Astrocyte of the spinal cord (primary cell): ENCODE results near the gene NXN.
"Not testable (repeated sequence)": the region's sequence is repeated elsewhere in the genome, so short reads cannot be mapped to it uniquely, and the experiment has no call there.

ENCODE experiments used
- DNase-seq: peaks from one replicate; pipeline ENCODE4 v3.0.0; 2011; ENCODE audit warnings: low read depth, low spot score
- H3K4me3 ChIP-seq: 2 replicates; pipeline ENCODE4 v1.5.1; 2011; ENCODE audit warnings: low read depth, mild to moderate bottlenecking, low read length, moderate library complexity
- in situ Hi-C: cut with HindIII; loops from 2 replicates; pipeline ENCODE4 v1.10.0; 2017; ENCODE audit warnings: low sequenced_read_pairs
- TF ChIP-seq, protein P1 (sequence below): IDR thresholded peaks from 2 replicates; pipeline ENCODE4 v1.5.1; 2012; ENCODE audit warnings: low read depth, mild to moderate bottlenecking, low read length, inconsistent platforms

The NXN gene

GRCh38 chr17:1002412-1002753 is 22.8 kb upstream of the NXN start:
- TF ChIP-seq, protein P1, sequence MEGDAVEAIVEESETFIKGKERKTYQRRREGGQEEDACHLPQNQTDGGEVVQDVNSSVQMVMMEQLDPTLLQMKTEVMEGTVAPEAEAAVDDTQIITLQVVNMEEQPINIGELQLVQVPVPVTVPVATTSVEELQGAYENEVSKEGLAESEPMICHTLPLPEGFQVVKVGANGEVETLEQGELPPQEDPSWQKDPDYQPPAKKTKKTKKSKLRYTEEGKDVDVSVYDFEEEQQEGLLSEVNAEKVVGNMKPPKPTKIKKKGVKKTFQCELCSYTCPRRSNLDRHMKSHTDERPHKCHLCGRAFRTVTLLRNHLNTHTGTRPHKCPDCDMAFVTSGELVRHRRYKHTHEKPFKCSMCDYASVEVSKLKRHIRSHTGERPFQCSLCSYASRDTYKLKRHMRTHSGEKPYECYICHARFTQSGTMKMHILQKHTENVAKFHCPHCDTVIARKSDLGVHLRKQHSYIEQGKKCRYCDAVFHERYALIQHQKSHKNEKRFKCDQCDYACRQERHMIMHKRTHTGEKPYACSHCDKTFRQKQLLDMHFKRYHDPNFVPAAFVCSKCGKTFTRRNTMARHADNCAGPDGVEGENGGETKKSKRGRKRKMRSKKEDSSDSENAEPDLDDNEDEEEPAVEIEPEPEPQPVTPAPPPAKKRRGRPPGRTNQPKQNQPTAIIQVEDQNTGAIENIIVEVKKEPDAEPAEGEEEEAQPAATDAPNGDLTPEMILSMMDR, result no peak
- no peak overlapping the region for H3K4me3 ChIP-seq
- in situ Hi-C loops, result no loop called here
- peak; percentile 67 for DNase-seq

DNA sequence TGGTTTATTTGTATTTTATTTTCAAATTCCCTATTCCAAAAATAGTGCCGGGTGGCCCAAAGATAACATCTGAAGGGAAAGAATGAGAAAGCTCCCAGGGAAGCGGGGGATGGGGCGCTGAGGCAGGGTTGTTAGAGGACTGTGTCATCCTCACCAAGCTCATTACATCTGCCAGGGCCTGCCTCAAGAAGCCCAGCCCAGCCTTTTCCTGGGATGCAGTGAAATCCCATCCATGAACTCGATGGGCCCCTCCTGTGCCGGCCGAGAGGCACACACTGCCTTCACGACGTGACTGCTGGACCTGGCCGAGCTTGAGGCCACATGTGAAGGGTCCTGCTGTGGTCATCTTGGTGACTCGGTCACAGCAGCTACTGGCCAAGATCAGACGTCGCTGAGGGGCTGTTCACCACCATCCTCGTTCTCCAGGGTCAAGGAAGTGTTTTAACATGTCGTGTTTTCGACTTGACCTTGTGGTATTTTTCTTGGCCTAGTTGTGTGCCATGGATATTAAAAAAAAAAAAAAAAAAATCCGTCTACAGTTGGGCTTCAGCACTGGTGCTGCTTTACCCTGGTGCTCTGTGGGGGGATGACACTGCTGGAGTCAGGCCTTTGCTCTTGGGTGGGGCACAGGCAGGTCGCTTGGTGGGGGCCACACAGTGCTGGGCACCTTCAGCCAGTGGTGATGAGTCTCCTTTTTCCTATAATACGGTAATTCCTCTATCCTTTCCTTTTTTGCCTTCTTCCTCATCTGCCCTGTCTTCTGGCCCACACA is 22.2 kb upstream of the NXN start:
- in situ Hi-C loops, result no loop called here
- no peak overlapping the region for H3K4me3 ChIP-seq
- TF ChIP-seq, protein P1, result no peak
- peak; percentile 78 for DNase-seq

DNA sequence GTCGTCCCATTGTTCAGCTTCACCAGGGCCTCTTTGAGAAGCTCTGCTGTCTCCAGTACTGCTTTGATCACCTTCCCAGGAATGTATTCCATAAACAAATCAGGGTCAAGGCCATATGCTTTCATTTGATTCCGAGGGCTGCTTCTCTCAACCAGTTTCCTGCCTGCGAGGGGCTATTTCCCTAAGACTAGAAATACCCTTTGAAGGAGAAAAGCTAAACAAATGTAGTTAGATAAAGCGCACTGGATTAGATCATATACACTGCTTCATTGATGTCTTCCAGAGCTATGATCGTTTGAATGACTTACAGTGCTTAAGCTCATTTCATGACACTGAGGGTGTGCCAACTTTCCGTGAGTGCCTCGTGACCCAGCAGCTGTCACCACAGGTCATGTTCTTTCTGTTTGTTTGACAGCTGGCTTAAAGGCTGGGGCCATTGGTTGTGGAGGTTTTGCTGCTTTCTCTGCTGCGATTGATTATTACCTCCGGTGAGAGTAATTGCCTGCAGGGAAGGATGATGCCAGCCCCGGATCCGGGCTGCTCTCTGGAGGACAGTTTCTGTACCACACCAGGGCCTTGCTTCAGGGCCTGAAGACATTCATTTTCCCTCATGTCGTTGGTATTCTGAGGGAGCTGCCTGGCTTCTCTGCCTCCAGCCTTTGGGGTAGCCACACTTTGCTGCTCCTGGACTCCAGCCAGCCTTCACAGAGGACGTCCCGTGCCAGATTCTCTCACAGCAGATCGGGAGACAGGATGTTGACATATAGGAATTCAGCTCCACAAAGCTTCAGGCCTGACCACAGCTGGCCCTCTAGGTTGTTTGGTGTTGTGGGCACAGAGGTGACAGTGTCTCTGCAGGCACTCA is 21.3 kb upstream of the NXN start:
- no peak overlapping the region for H3K4me3 ChIP-seq
- TF ChIP-seq, protein P1, result no peak
- DNase-seq, result peak; percentile 64
- in situ Hi-C loops, result no loop called here

DNA sequence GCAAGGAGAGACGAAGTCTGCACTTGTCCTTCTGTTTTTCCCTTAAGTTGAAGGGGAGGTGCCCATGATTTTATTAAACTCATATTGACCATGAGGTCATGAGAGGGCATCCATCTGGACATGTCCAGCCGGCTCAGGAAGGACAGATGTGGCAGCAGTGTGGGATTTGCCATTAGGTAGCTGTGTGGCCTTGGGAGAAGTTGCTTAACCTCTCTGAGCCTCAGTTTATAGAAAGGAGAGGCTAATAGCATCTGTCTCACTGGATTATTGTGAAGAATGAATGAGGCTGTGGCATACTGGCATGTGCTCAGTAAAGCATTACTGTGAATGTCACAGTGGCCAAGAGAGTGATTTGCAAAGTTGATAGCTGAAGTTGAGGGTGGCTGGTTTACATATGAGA is 18.5 kb upstream of the NXN start:
- peak overlapping the region; percentile 100 for H3K4me3 ChIP-seq
- DNase-seq, result no peak
- TF ChIP-seq, protein P1, result no peak

DNA sequence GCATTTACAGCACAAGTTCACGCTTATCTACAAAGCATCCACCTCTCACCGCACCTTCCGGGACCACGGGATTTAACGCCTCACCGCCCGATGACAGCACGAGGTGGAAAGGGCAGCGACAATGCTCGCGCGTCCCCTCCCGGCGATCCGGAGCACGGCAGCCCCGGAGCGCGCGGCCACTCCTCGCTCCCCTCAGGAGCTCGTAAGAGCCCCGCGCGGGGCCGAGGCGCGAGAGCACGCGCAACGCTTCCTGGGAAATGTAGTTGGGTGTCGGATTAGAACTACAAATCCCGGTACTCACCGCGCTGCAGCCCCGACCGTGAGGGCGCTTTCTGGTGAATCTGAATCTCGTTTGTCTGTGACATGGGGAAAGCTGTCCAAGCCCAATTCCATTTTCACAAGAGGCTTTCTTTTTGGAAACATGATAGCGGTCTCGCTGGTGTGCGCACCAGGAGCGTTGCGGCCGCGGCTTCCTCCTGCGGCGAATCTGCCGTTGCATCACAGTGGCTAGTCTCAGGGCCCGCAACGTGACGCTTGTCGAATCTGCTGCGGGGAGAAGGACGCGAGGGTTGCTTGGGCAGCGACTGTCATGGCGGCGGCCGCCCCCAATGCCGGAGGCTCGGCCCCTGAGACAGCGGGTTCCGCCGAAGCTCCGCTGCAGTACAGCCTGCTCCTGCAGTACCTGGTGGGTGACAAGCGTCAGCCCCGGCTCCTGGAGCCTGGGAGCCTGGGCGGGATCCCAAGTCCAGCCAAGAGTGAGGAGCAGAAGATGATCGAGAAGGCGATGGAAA is 17.2 kb upstream of the NXN start, which contains the start of gene TIMM22:
Gene TIMM22, plus strand, starts transcription at position 576 of the 791 bp plus-strand sequence. Its CDS starts 14 bp downstream, at position 590.
- TF ChIP-seq, protein P1, result peak; percentile 77
- DNase-seq, result peak; percentile 99
- in situ Hi-C loops, result no loop called here
- peak within 1 kb of the TSS; percentile 100 for H3K4me3 ChIP-seq

More for the DNA sequence above, 18.5 kb upstream of the NXN start:
- in situ Hi-C loops, result no loop called here

DNA sequence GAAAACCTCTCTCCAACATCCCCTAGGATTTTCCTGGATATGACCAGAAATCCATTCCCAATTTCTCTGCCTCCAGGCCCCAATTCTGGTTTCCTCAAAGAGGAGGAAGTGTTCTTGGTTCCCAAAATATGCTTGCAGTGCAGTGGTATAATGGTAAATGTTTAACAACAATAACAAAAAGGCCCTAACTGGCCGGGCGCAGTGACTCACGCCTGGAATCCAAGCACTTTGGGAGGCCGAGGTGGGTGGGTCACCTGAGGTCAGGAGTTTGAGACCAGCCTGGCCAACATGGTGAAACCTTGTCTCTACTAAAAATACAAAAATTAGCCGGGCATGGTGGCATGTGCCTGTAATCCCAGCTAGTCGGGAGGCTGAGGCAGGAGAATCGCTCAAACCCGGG is 15.7 kb upstream of the NXN start:
- DNase-seq, in situ Hi-C loops, H3K4me3 ChIP-seq: not testable (repeated sequence)
